GM12864 (cell line): ENCODE data around the gene ZNF555.

Source experiments
- DNase-seq: peaks from one replicate; pipeline ENCODE4 v3.0.0-alpha.2; 2011; ENCODE audit warnings: low read depth
- H3K4me3 ChIP-seq: 2 replicates; pipeline ENCODE4 v1.5.1; 2011; ENCODE audit warnings: mild to moderate bottlenecking, low read depth, low read length, control low read depth
- CTCF ChIP-seq: IDR thresholded peaks from 2 replicates; pipeline ENCODE4 v1.5.1; 2011; ENCODE audit warnings: low read depth, mild to moderate bottlenecking, moderate library complexity, low read length, control low read depth, inconsistent platforms; ENCODE audit errors: missing control alignments

The ZNF555 gene

GRCh38 chr19:2797280-2797679, 44.0 kb upstream of the ZNF555 start:
- no peak overlapping the region for H3K4me3 ChIP-seq
- no peak for TF ChIP-seq CTCF
- DNase-seq, result no peak

GRCh38 chr19:2798158-2798685, 43.1 kb upstream of the ZNF555 start:
- H3K4me3 ChIP-seq, result no peak overlapping the region
- no peak for TF ChIP-seq CTCF
- DNase-seq, result no peak

GRCh38 chr19:2798733-2799132, 42.5 kb upstream of the ZNF555 start:
- no peak for DNase-seq
- H3K4me3 ChIP-seq, result no peak overlapping the region
- TF ChIP-seq CTCF, result no peak

GRCh38 chr19:2799273-2800020, 41.8 kb upstream of the ZNF555 start:
- TF ChIP-seq CTCF, result no peak
- no peak for DNase-seq
- no peak overlapping the region for H3K4me3 ChIP-seq

- no peak for TF ChIP-seq CTCF
- H3K4me3 ChIP-seq, result no peak overlapping the region
These were observed 40.8 kb upstream of the ZNF555 start for GRCh38 chr19:2800506-2800905.

GRCh38 chr19:2802826-2803225, 38.4 kb upstream of the ZNF555 start:
- no peak overlapping the region for H3K4me3 ChIP-seq
- DNase-seq, result no peak
- TF ChIP-seq CTCF, result no peak

More at GRCh38 chr19:2800506-2800905, 40.8 kb upstream of the ZNF555 start:
- DNase-seq, result no peak

GRCh38 chr19:2803486-2804155, 37.7 kb upstream of the ZNF555 start:
- no peak for TF ChIP-seq CTCF
- no peak for DNase-seq
- H3K4me3 ChIP-seq, result no peak overlapping the region
